Inflammatory macrophage treated with lipopolysaccharide for 1 hour (primary cell): ENCODE measurements around the gene ARMC9.

Experiments used
- DNase-seq, 2 donors: peaks; one replicate each; pipeline ENCODE4 v3.0.0-alpha.2; 2020 to 2022

Gene ARMC9

GRCh38 chr2:231204146-231204545 is 5.7 kb downstream of the ARMC9 start:
- no peak for DNase-seq

- DNase-seq: no peak
These were observed 6.2 kb downstream of the ARMC9 start for GRCh38 chr2:231204581-231204980.

GRCh38 chr2:231207734-231208133 is 9.3 kb downstream of the ARMC9 start:
- no peak for DNase-seq

GRCh38 chr2:231210782-231211181 is 12.4 kb downstream of the ARMC9 start:
- no peak for DNase-seq

- no peak for DNase-seq
These were observed 13.1 kb downstream of the ARMC9 start for GRCh38 chr2:231211486-231211885.

- no peak for DNase-seq
These were observed 14.0 kb downstream of the ARMC9 start for GRCh38 chr2:231212329-231212845.

- DNase-seq: no peak
These were observed 15.7 kb downstream of the ARMC9 start for GRCh38 chr2:231213931-231214642.

GRCh38 chr2:231218366-231218765 is 19.9 kb downstream of the ARMC9 start:
- no peak for DNase-seq

- no peak for DNase-seq
These were observed 20.9 kb downstream of the ARMC9 start for GRCh38 chr2:231219289-231219688.

- no peak for DNase-seq
These were observed 23.3 kb downstream of the ARMC9 start for GRCh38 chr2:231221761-231222160.

GRCh38 chr2:231222318-231223000 is 24.0 kb downstream of the ARMC9 start:
- DNase-seq: peak; percentile 55 to 87

- no peak for DNase-seq
These were observed 24.6 kb downstream of the ARMC9 start for GRCh38 chr2:231223001-231223375.

- no peak for DNase-seq
These were observed 25.1 kb downstream of the ARMC9 start for GRCh38 chr2:231223458-231223976.

GRCh38 chr2:231227310-231228162 is 29.1 kb downstream of the ARMC9 start:
- DNase-seq: peak; percentile 77 to 85

- DNase-seq: no peak
These were observed 29.8 kb downstream of the ARMC9 start for GRCh38 chr2:231228223-231228622.

- no peak for DNase-seq
These were observed 30.6 kb downstream of the ARMC9 start for GRCh38 chr2:231228974-231229529.

- DNase-seq: no peak
These were observed 36.8 kb downstream of the ARMC9 start for GRCh38 chr2:231235217-231235616.

- DNase-seq: no peak
These were observed 40.3 kb downstream of the ARMC9 start for GRCh38 chr2:231238689-231239088.

- DNase-seq: no peak
These were observed 41.3 kb downstream of the ARMC9 start for GRCh38 chr2:231239751-231240150.

- DNase-seq: peak; percentile 49 to 65
These were observed 43.5 kb downstream of the ARMC9 start for GRCh38 chr2:231241755-231242507.

- no peak for DNase-seq
These were observed 45.4 kb downstream of the ARMC9 start for GRCh38 chr2:231243866-231244265.
